Keratinocyte (primary cell): ENCODE data around the gene RTEL1. TPM values are rescaled to one million over a fixed set of nuclear protein-coding genes. Genes with fewer than 3 reads are reported as not detected.

ENCODE experiments used
- DNase-seq: peaks from one replicate; pipeline ENCODE4 v3.0.0-alpha.2; 2011; ENCODE audit warnings: low read depth, missing footprints, low spot score
- FAIRE-seq: peaks from 2 replicates; lab custom pipeline; 2011; peaks lifted over from hg19 to GRCh38; lab: Jason Lieb, UNC
- H2AFZ ChIP-seq: 2 replicates; pipeline ENCODE4 v1.6.0; 2012; ENCODE audit warnings: low read length, control low read depth, inconsistent platforms; ENCODE audit not compliant: control insufficient read depth
- H3K27ac ChIP-seq: 2 replicates; pipeline ENCODE4 v1.5.1; 2011; ENCODE audit warnings: low read length; ENCODE audit not compliant: control insufficient read depth, insufficient read depth
- H3K27me3 ChIP-seq: 3 replicates; pipeline ENCODE4 v1.6.0; 2011; ENCODE audit warnings: low read length; ENCODE audit not compliant: control insufficient read depth, insufficient read depth; ENCODE audit errors: extremely low read depth
- H3K36me3 ChIP-seq, 2 experiments: 2 replicates in 1 of 2; 3 replicates in 1 of 2; pipeline ENCODE4 v1.5.1; 2011; ENCODE audit warnings: low read length in 2 of 2, mild to moderate bottlenecking in 1 of 2; ENCODE audit not compliant: control insufficient read depth in 2 of 2, insufficient read depth in 2 of 2; ENCODE audit errors: extremely low read depth in 1 of 2
- H3K4me1 ChIP-seq: 3 replicates; pipeline ENCODE4 v1.5.1; 2011; ENCODE audit warnings: low read length; ENCODE audit not compliant: control insufficient read depth, insufficient read depth; ENCODE audit errors: extremely low read depth
- H3K4me2 ChIP-seq: 3 replicates; pipeline ENCODE4 v1.6.0; 2011; ENCODE audit warnings: low read depth, low read length; ENCODE audit not compliant: control insufficient read depth, insufficient read depth; ENCODE audit errors: extremely low read depth
- H3K4me3 ChIP-seq, 3 experiments: fragments of 200-600 bp in 1 of 3; sonication (generic) in 1 of 3; 2 replicates in 2 of 3; 3 replicates in 1 of 3; pipeline ENCODE4 v1.5.1; 2011 to 2016; ENCODE audit warnings: low read length in 3 of 3, mild to moderate bottlenecking in 3 of 3, control low read depth in 2 of 3, inconsistent platforms in 1 of 3, low read depth in 1 of 3, mixed read lengths in 1 of 3, mixed run types in 1 of 3, moderate library complexity in 1 of 3; ENCODE audit not compliant: control insufficient read depth in 2 of 3, insufficient read depth in 2 of 3; ENCODE audit errors: extremely low read depth in 1 of 3
- H3K79me2 ChIP-seq: 2 replicates; pipeline ENCODE4 v1.6.0; 2012; ENCODE audit warnings: low read length; ENCODE audit not compliant: control insufficient read depth, insufficient read depth
- H3K9ac ChIP-seq: 3 replicates; pipeline ENCODE4 v1.6.0; 2011; ENCODE audit warnings: low read length; ENCODE audit not compliant: control insufficient read depth, insufficient read depth; ENCODE audit errors: extremely low read depth
- H3K9me1 ChIP-seq: 3 replicates; pipeline ENCODE4 v1.6.0; 2011; ENCODE audit warnings: low read length; ENCODE audit not compliant: control insufficient read depth, insufficient read depth; ENCODE audit errors: extremely low read depth
- H3K9me3 ChIP-seq: 2 replicates; pipeline ENCODE4 v1.5.1; 2012; ENCODE audit warnings: low read depth, low read length; ENCODE audit not compliant: control insufficient read depth
- H4K20me1 ChIP-seq: 3 replicates; pipeline ENCODE4 v1.6.0; 2011; ENCODE audit warnings: low read length; ENCODE audit not compliant: control insufficient read depth, insufficient read depth; ENCODE audit errors: extremely low read depth
- EZH2 ChIP-seq: IDR thresholded peaks from one replicate; pipeline ENCODE4 v1.6.1; 2012; ENCODE audit warnings: inconsistent platforms, mild to moderate bottlenecking, low read length, moderate library complexity
- dilution Hi-C: fragments of 300-500 bp; cut with MboI; formaldehyde crosslinking; loops from one replicate; pipeline ENCODE4 v1.7.0; 2020; ENCODE audit warnings: low sequenced_read_pairs; ENCODE audit not compliant: extremely low pct_ligation_motif_present
- polyA plus RNA-seq, 5 experiments: library from polyadenylated mRNA; depleted of rRNA in 3 of 5; stranded (reverse) in 3 of 5; stranded (forward) in 1 of 5; unstranded in 1 of 5; fragments of >200 nt; gene quantifications; 1 replicate in 1 of 5; 2 replicates in 3 of 5; 3 replicates in 1 of 5; pipeline versions ENCODE4 v1.2.1 to v1.2.3, GENCODE V29; 2011 to 2012; ENCODE audit warnings: missing spikeins in 2 of 5, low read depth in 1 of 5, low replicate concordance in 1 of 5
- TF ChIP-seq, protein P1 (sequence below), 3 experiments: IDR thresholded peaks in 1 of 3; conservative IDR thresholded peaks in 1 of 3; optimal IDR thresholded peaks in 1 of 3; 2 replicates in 2 of 3; 3 replicates in 1 of 3; pipeline versions ENCODE3 to v1.5.1; 2011; ENCODE audit warnings: low read length in 3 of 3, mild to moderate bottlenecking in 3 of 3, moderate library complexity in 2 of 3, control low read depth in 1 of 3, inconsistent platforms in 1 of 3; ENCODE audit not compliant: insufficient read depth in 2 of 3; ENCODE audit errors: extremely low read depth in 1 of 3

Gene RTEL1
- polyA plus RNA-seq, 1 donor (not counting 4 experiments of a cell fraction or from before 2014, with no cell fraction given) = 12.4 TPM

DNA sequence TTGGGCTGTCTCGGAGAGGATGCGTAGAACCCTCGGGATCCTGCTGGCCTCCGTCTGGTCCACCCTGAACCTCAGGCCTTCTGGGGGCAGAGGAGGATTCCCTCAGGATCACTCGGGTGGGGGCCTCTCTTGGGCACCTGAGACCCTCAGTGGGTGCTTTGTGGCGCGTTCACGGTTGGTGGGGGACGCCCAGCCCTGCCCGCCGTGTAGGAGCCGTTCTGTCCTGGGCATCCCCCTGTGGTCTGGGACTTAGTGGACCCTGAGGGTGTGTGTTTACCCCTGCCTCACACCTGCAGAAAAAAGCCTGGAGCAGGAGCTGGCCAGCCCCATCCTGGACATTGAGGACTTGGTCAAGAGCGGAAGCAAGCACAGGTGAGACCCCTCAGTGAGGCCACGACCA lies 7.6 kb downstream of the RTEL1 start:
- Histone ChIP-seq H2AFZ (no peak overlapping the region), H4K20me1 (no peaks in the 10 kb centered on the region), H3K36me3 (peaks cover 26 to 28% of the 10 kb centered on the region in 2 experiments), H3K4me1 (no peaks in the 10 kb centered on the region), H3K9me1 (no peaks in the 10 kb centered on the region), H3K4me3 (no peak overlapping the region), H3K9me3 (no peaks in the 10 kb centered on the region), H3K27ac (no peak overlapping the region), H3K27me3 (no peaks in the 10 kb centered on the region), H3K4me2 (no peak overlapping the region), H3K9ac (no peak overlapping the region), H3K79me2 (peaks cover 8% of the 10 kb centered on the region)
- dilution Hi-C loops = no loop called here
- FAIRE-seq (no peak), DNase-seq (no peak)
- no peak for TF ChIP-seq EZH2
- TF ChIP-seq, protein P1, sequence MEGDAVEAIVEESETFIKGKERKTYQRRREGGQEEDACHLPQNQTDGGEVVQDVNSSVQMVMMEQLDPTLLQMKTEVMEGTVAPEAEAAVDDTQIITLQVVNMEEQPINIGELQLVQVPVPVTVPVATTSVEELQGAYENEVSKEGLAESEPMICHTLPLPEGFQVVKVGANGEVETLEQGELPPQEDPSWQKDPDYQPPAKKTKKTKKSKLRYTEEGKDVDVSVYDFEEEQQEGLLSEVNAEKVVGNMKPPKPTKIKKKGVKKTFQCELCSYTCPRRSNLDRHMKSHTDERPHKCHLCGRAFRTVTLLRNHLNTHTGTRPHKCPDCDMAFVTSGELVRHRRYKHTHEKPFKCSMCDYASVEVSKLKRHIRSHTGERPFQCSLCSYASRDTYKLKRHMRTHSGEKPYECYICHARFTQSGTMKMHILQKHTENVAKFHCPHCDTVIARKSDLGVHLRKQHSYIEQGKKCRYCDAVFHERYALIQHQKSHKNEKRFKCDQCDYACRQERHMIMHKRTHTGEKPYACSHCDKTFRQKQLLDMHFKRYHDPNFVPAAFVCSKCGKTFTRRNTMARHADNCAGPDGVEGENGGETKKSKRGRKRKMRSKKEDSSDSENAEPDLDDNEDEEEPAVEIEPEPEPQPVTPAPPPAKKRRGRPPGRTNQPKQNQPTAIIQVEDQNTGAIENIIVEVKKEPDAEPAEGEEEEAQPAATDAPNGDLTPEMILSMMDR (optimal IDR thresholded peaks at IDR 0.05 in 1 of 3, IDR thresholded peaks at IDR 0.05 in 1 of 3, conservative IDR thresholded peaks at IDR 0.05 in 1 of 3; ENCODE audit: extremely low read depth in 1 of 3, insufficient read depth in 2 of 3, low read length in 3 of 3) = no peak

DNA sequence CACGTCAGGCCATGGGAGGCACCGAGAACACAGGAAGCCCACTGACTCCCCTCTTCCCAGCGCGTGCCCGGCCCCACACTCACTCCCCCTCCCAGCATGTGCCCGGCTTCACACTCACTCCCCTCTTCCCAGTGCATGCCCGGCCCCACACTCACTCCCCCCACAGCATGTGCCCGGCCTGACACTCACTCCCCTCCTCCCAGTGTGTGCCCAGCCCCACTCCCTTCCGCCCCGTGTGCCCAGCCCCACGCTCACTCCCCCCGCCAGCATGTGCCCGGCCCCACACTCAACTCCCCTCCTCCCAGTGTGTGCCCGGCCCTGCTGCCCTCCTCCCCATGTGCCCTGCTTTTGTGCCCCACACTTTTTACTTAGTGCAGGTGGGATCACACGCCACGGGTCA lies 9.7 kb downstream of the RTEL1 start:
- no peaks in the 10 kb centered on the region for H3K9me1 ChIP-seq
- no peak overlapping the region for H2AFZ ChIP-seq
- H3K27ac ChIP-seq = no peak overlapping the region
- H3K4me3 ChIP-seq = no peak overlapping the region
- TF ChIP-seq EZH2 = no peak
- TF ChIP-seq, protein P1 (optimal IDR thresholded peaks at IDR 0.05 in 1 of 3, IDR thresholded peaks at IDR 0.05 in 1 of 3, conservative IDR thresholded peaks at IDR 0.05 in 1 of 3; ENCODE audit: extremely low read depth in 1 of 3, insufficient read depth in 2 of 3, low read length in 3 of 3) = no peak
- no peaks in the 10 kb centered on the region for H3K27me3 ChIP-seq
- H3K9ac ChIP-seq = no peak overlapping the region
- peaks cover 3% of the 10 kb centered on the region for H3K79me2 ChIP-seq
- DNase-seq (no peak), FAIRE-seq (no peak)
- peaks cover 18% of the 10 kb centered on the region in 2 experiments for H3K36me3 ChIP-seq
- dilution Hi-C loops = no loop called here
- H4K20me1 ChIP-seq = no peaks in the 10 kb centered on the region
- H3K9me3 ChIP-seq = no peaks in the 10 kb centered on the region
- H3K4me2 ChIP-seq = no peak overlapping the region
- H3K4me1 ChIP-seq = no peaks in the 10 kb centered on the region
